SK-N-SH (cell line): ENCODE results near the gene PAFAH1B1. TPM values are rescaled to one million over a fixed set of nuclear protein-coding genes. Genes with fewer than 3 reads are reported as not detected.

Source experiments
- CTCF ChIA-PET: fragments of 300-600, 350-600 bp; formaldehyde crosslinking; extraction: SDS; loops from one replicate; lab custom pipeline; 2021; lab: Yijun Ruan, JAX
- POLR2A ChIA-PET: fragments of 350-600 bp; sonication (Branson Sonifier 250); formaldehyde crosslinking; extraction: SDS; loops from one replicate; lab custom pipeline; 2020; ENCODE audit warnings: antibody characterized with exemption, inconsistent platforms; lab: Yijun Ruan, JAX
- DNase-seq: peaks from one replicate; pipeline ENCODE4 v3.0.0; 2012
- H2AFZ ChIP-seq: fragments of 200-600 bp; sonication (generic); 2 replicates; pipeline ENCODE4 v1.8.1; 2016; ENCODE audit warnings: antibody characterized with exemption, mild to moderate bottlenecking, low read depth
- H3F3A ChIP-seq: fragments of 200-600 bp; sonication (generic); replicated peaks from 2 replicates; pipeline ENCODE3; 2016; ENCODE audit warnings: antibody characterized with exemption, mild to moderate bottlenecking; ENCODE audit not compliant: insufficient read depth
- H3K27ac ChIP-seq, 2 experiments: fragments of 200-500 bp in 1 of 2; fragments of 200-600 bp in 1 of 2; sonication (Bioruptor generic) in 1 of 2; sonication (generic), shearing (Covaris generic) in 1 of 2; 2 replicates each; pipeline versions ENCODE4 v1.5.1 to v1.6.1; 2014 to 2016; ENCODE audit warnings: low read depth in 2 of 2, inconsistent platforms in 1 of 2, low read length in 1 of 2, mild to moderate bottlenecking in 1 of 2, mixed read lengths in 1 of 2
- H3K27me3 ChIP-seq: fragments of 200-600 bp; sonication (generic), shearing (Covaris generic); 2 replicates; pipeline ENCODE4 v1.6.1; 2016; ENCODE audit warnings: mixed run types; ENCODE audit not compliant: insufficient read depth
- H3K36me3 ChIP-seq, 2 experiments: fragments of 200-500 bp in 1 of 2; fragments of 200-600 bp in 1 of 2; sonication (Bioruptor generic) in 1 of 2; sonication (generic) in 1 of 2; replicated peaks in 1 of 2; 2 replicates each; pipeline versions ENCODE3 to v1.5.1; 2014 to 2016; ENCODE audit warnings: low read length in 1 of 2, mild to moderate bottlenecking in 1 of 2; ENCODE audit not compliant: insufficient read depth in 2 of 2, control insufficient read depth in 1 of 2
- H3K4me1 ChIP-seq, 2 experiments: fragments of 200-500 bp in 1 of 2; fragments of 200-600 bp in 1 of 2; sonication (Bioruptor generic) in 1 of 2; sonication (generic), shearing (Covaris generic) in 1 of 2; 2 replicates each; pipeline versions ENCODE4 v1.5.1 to v1.6.1; 2014 to 2016; ENCODE audit warnings: low read depth in 1 of 2, low read length in 1 of 2, mixed run types in 1 of 2; ENCODE audit not compliant: insufficient read depth in 2 of 2, control insufficient read depth in 1 of 2
- H3K4me2 ChIP-seq: fragments of 200-600 bp; sonication (generic), shearing (Covaris generic); 2 replicates; pipeline ENCODE4 v1.6.1; 2017; ENCODE audit warnings: mixed run types
- H3K4me3 ChIP-seq, 2 experiments: fragments of 200-500 bp in 1 of 2; fragments of 200-600 bp in 1 of 2; sonication (Bioruptor generic) in 1 of 2; sonication (generic), shearing (Covaris generic) in 1 of 2; 2 replicates each; pipeline versions ENCODE4 v1.5.1 to v1.8.1; 2014 to 2016; ENCODE audit warnings: low read depth in 2 of 2, inconsistent platforms in 1 of 2, low read length in 1 of 2, mild to moderate bottlenecking in 1 of 2, mixed read lengths in 1 of 2, moderate library complexity in 1 of 2
- H3K79me2 ChIP-seq: fragments of 200-600 bp; sonication (generic); 2 replicates; pipeline ENCODE4 v1.8.1; 2017; ENCODE audit warnings: mild to moderate bottlenecking; ENCODE audit not compliant: insufficient read depth
- H3K9ac ChIP-seq: fragments of 200-600 bp; sonication (generic); 2 replicates; pipeline ENCODE4 v1.6.1; 2017; ENCODE audit warnings: mixed run types
- H3K9me2 ChIP-seq: fragments of 200-600 bp; sonication (generic); 2 replicates; pipeline ENCODE4 v1.6.1; 2017; ENCODE audit warnings: mixed run types
- H3K9me3 ChIP-seq: fragments of 200-600 bp; sonication (generic); 2 replicates; pipeline ENCODE4 v1.6.1; 2017; ENCODE audit warnings: mixed run types, mild to moderate bottlenecking, moderate library complexity
- H4K20me1 ChIP-seq: fragments of 200-600 bp; sonication (generic); 2 replicates; pipeline ENCODE4 v1.6.1; 2017; ENCODE audit warnings: mild to moderate bottlenecking, mixed run types; ENCODE audit not compliant: insufficient read depth
- CTCF ChIP-seq: fragments of 200-600 bp; sonication (generic); IDR thresholded peaks from 2 replicates; pipeline ENCODE4 v1.6.1; 2017; ENCODE audit warnings: antibody characterized with exemption, mild to moderate bottlenecking, moderate library complexity
- ELF1 ChIP-seq: IDR thresholded peaks from 2 replicates; pipeline ENCODE4 v1.4.0; 2012
- EP300 ChIP-seq, 2 experiments: IDR thresholded peaks; 2 replicates each; pipeline versions ENCODE4 v1.4.0 to v1.6.1; 2012; ENCODE audit warnings: borderline replicate concordance in 1 of 2, low read depth in 1 of 2, low read length in 1 of 2
- FOSL2 ChIP-seq: IDR thresholded peaks from 2 replicates; pipeline ENCODE4 v1.4.0; 2012; ENCODE audit warnings: low read depth, mild to moderate bottlenecking, moderate library complexity, borderline replicate concordance
- IRF3 ChIP-seq: fragments of 150-350 bp; IDR thresholded peaks from 2 replicates; pipeline ENCODE4 v1.6.1; 2016; ENCODE audit warnings: mild to moderate bottlenecking, low read depth, low read length
- MXI1 ChIP-seq: IDR thresholded peaks from 2 replicates; pipeline ENCODE4 v1.6.1; 2012; ENCODE audit warnings: mild to moderate bottlenecking, low read depth, low read length, improper control_type of control experiment
- PBX3 ChIP-seq: IDR thresholded peaks from 2 replicates; pipeline ENCODE4; 2012
- RFX5 ChIP-seq: IDR thresholded peaks from 2 replicates; pipeline ENCODE4 v1.6.1; 2012; ENCODE audit warnings: mild to moderate bottlenecking, improper control_type of control experiment, low read length
- RXRA ChIP-seq: IDR thresholded peaks from 2 replicates; pipeline ENCODE4 v1.4.0; 2012; ENCODE audit warnings: low read depth, mild to moderate bottlenecking, borderline replicate concordance
- TAF1 ChIP-seq: IDR thresholded peaks from 2 replicates; pipeline ENCODE4 v1.6.1; 2012; ENCODE audit warnings: low read depth, mild to moderate bottlenecking, low read length, moderate library complexity, borderline replicate concordance
- YY1 ChIP-seq: IDR thresholded peaks from 2 replicates; pipeline ENCODE4 v1.4.0; 2012; ENCODE audit warnings: low read depth, mild to moderate bottlenecking
- ZBTB33 ChIP-seq: IDR thresholded peaks from 2 replicates; pipeline ENCODE4 v1.4.0; 2012; ENCODE audit warnings: low read depth, borderline replicate concordance
- WGBS: methylation state at CpG from one replicate; pipeline ENCODE4 v1.1.6; 2017; ENCODE audit warnings: low lambda C conversion rate; 5-methylcytosine and 5-hydroxymethylcytosine counted together
- polyA plus RNA-seq, 3 experiments: library from polyadenylated mRNA; depleted of rRNA; stranded (reverse); fragments of >200 nt; gene quantifications; 2 replicates each; pipeline ENCODE4 v1.2.3, GENCODE V29; 2012
- TF ChIP-seq, protein P1 (sequence below): IDR thresholded peaks from 2 replicates; pipeline ENCODE4 v1.4.0; 2012; ENCODE audit warnings: low read depth
- TF ChIP-seq, protein P2 (sequence below): IDR thresholded peaks from 2 replicates; pipeline ENCODE4 v1.6.1; 2012; ENCODE audit warnings: mild to moderate bottlenecking, low read depth, low read length, moderate library complexity

PAFAH1B1 gene
- polyA plus RNA-seq, 1 of the 3 experiments (the other 2 are of a cell fraction) = 37.3 TPM

DNA sequence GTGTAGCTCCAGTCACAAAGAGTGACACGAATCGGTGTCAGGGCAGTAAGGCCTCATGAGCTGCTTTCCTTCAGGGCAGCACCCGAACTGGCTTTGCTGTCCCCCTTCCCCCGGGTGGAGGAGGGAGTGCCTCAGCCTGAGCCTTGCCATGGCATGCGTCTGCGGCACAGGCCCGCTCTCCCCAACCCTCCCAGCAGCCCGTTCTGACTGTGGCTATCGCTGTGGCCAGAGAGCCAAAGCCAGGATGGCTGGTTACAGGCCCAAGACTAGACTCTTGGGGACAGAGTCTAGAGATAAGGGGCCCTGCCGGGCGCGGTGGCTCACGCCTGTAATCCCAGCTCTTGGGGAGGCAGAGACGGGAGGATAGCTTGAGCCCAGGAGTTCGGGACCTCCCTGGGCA lies 92.2 kb downstream of the PAFAH1B1 start:
- TF ChIP-seq TAF1 (no peak), IRF3 (no peak), YY1 (no peak), EP300 (IDR thresholded peaks at IDR 0.05; ENCODE audit: borderline replicate concordance in 1 of 2, low read depth in 1 of 2, low read length in 1 of 2) (no peak), PBX3 (no peak), CTCF (no peak), RFX5 (no peak), RXRA (no peak), MXI1 (no peak)
- H3K36me3 ChIP-seq = peaks cover 33 to 47% of the 10 kb centered on the region in 2 experiments
- no peak overlapping the region for H3K4me2 ChIP-seq
- H3K9me2 ChIP-seq = no peaks in the 10 kb centered on the region
- H3F3A ChIP-seq = peaks cover 51% of the 10 kb centered on the region
- peaks cover 0 to 4% of the 10 kb centered on the region in 2 experiments; a peak in 1 of 4 replicates for H3K4me1 ChIP-seq
- H3K27me3 ChIP-seq = no peaks in the 10 kb centered on the region
- no peaks in the 10 kb centered on the region for H3K9me3 ChIP-seq
- H3K9ac ChIP-seq = no peak overlapping the region
- no peak overlapping the region for H2AFZ ChIP-seq
- POLR2A ChIA-PET = no interaction called here
- WGBS = 90% methylated on average over 15 of the region's 15 CpGs
- peaks cover 18% of the 10 kb centered on the region; the same call in 1 of the 2 replicates for H4K20me1 ChIP-seq
- CTCF ChIA-PET = interaction anchor here (1.8 to 2.8 kb wide), 2 partner anchors 11 kb away, joined by 10 to 18 read pairs; no protein-coding TSS in a partner anchor
- H3K27ac ChIP-seq = no peak overlapping the region
- H3K79me2 ChIP-seq = peaks cover 13% of the 10 kb centered on the region; the same call in 1 of the 2 replicates
- H3K4me3 ChIP-seq = no peak overlapping the region
- peak; percentile 28 for DNase-seq

GRCh38 chr17:2687074-2687418 lies 93.6 kb downstream of the PAFAH1B1 start:
- WGBS = 98% methylated on average over 4 of the region's 6 CpGs
- Histone ChIP-seq H3K4me2 (no peak overlapping the region), H3K4me3 (no peak overlapping the region), H2AFZ (no peak overlapping the region), H4K20me1 (peaks cover 12% of the 10 kb centered on the region; the same call in 1 of the 2 replicates), H3K79me2 (0 out of 2 replicates have a peak, but pooled peaks cover 6% of the 10 kb centered on the region), H3K36me3 (peaks cover 19 to 37% of the 10 kb centered on the region in 2 experiments), H3K4me1 (peaks cover 0 to 4% of the 10 kb centered on the region in 2 experiments; a peak in 1 of 4 replicates), H3K9me3 (no peaks in the 10 kb centered on the region), H3F3A (peaks cover 44% of the 10 kb centered on the region), H3K9ac (no peak overlapping the region), H3K27ac (no peak overlapping the region; a peak in 1 of 4 replicates), H3K27me3 (no peaks in the 10 kb centered on the region), H3K9me2 (no peaks in the 10 kb centered on the region)
- ChIA-PET CTCF (interaction anchor here (1.3 to 1.8 kb wide), 2 partner anchors 12 to 271 kb away, joined by 3 to 10 read pairs; no protein-coding TSS in a partner anchor), POLR2A (interaction anchor here (0.6 kb wide), 1 partner anchor 237 kb away, joined by 4 read pairs; no protein-coding TSS in a partner anchor)
- no peak for DNase-seq
- TF ChIP-seq YY1 (no peak), MXI1 (no peak), RXRA (no peak), ZBTB33 (no peak), FOSL2 (no peak), EP300 (IDR thresholded peaks at IDR 0.05; ENCODE audit: borderline replicate concordance in 1 of 2, low read depth in 1 of 2, low read length in 1 of 2) (no peak), RFX5 (no peak), TAF1 (no peak), ELF1 (no peak)
- TF ChIP-seq, protein P1, sequence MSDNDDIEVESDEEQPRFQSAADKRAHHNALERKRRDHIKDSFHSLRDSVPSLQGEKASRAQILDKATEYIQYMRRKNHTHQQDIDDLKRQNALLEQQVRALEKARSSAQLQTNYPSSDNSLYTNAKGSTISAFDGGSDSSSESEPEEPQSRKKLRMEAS = no peak
- TF ChIP-seq, protein P2, sequence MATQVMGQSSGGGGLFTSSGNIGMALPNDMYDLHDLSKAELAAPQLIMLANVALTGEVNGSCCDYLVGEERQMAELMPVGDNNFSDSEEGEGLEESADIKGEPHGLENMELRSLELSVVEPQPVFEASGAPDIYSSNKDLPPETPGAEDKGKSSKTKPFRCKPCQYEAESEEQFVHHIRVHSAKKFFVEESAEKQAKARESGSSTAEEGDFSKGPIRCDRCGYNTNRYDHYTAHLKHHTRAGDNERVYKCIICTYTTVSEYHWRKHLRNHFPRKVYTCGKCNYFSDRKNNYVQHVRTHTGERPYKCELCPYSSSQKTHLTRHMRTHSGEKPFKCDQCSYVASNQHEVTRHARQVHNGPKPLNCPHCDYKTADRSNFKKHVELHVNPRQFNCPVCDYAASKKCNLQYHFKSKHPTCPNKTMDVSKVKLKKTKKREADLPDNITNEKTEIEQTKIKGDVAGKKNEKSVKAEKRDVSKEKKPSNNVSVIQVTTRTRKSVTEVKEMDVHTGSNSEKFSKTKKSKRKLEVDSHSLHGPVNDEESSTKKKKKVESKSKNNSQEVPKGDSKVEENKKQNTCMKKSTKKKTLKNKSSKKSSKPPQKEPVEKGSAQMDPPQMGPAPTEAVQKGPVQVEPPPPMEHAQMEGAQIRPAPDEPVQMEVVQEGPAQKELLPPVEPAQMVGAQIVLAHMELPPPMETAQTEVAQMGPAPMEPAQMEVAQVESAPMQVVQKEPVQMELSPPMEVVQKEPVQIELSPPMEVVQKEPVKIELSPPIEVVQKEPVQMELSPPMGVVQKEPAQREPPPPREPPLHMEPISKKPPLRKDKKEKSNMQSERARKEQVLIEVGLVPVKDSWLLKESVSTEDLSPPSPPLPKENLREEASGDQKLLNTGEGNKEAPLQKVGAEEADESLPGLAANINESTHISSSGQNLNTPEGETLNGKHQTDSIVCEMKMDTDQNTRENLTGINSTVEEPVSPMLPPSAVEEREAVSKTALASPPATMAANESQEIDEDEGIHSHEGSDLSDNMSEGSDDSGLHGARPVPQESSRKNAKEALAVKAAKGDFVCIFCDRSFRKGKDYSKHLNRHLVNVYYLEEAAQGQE = no peak
